Ishikawa (cell line): ENCODE measurements around the gene PTRHD1.

Experiments
- CEBPB ChIP-seq: IDR thresholded peaks from 2 replicates; pipeline ENCODE4 v1.6.1; 2012
- CREB1 ChIP-seq: IDR thresholded peaks from 2 replicates; pipeline ENCODE4 v1.6.1; 2012; ENCODE audit warnings: low read depth
- EGR1 ChIP-seq: IDR thresholded peaks from 2 replicates; pipeline ENCODE4 v1.6.1; 2012
- EP300 ChIP-seq: IDR thresholded peaks from 2 replicates; pipeline ENCODE4 v1.6.1; 2012; ENCODE audit warnings: borderline replicate concordance
- FOXM1 ChIP-seq: IDR thresholded peaks from 2 replicates; pipeline ENCODE4 v1.6.1; 2012; ENCODE audit warnings: low read depth, borderline replicate concordance
- NFIC ChIP-seq: IDR thresholded peaks from 2 replicates; pipeline ENCODE4 v1.6.1; 2012
- RAD21 ChIP-seq: IDR thresholded peaks from 2 replicates; pipeline ENCODE4 v1.6.1; 2012; ENCODE audit warnings: low read depth
- REST ChIP-seq: IDR thresholded peaks from 2 replicates; pipeline ENCODE4 v1.6.1; 2012; ENCODE audit warnings: low read depth, mild to moderate bottlenecking
- TAF1 ChIP-seq: IDR thresholded peaks from 2 replicates; pipeline ENCODE4 v1.6.1; 2012; ENCODE audit warnings: low read depth, mild to moderate bottlenecking
- TEAD4 ChIP-seq: IDR thresholded peaks from 2 replicates; pipeline ENCODE4 v1.6.1; 2012
- YY1 ChIP-seq: IDR thresholded peaks from 2 replicates; pipeline ENCODE4 v1.6.1; 2012; ENCODE audit warnings: low read depth
- ZBTB7A ChIP-seq: IDR thresholded peaks from 2 replicates; pipeline ENCODE4 v1.6.1; 2012; ENCODE audit warnings: low read depth
- TF ChIP-seq, protein P1 (sequence below): IDR thresholded peaks from 2 replicates; pipeline ENCODE4 v1.6.1; 2012

- no peak for TF ChIP-seq RAD21
- TF ChIP-seq, protein P1, sequence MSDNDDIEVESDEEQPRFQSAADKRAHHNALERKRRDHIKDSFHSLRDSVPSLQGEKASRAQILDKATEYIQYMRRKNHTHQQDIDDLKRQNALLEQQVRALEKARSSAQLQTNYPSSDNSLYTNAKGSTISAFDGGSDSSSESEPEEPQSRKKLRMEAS, result no peak
- TF ChIP-seq EP300, result no peak
- no peak for TF ChIP-seq CEBPB
- TF ChIP-seq ZBTB7A, result no peak
- no peak for TF ChIP-seq TAF1
- no peak for TF ChIP-seq NFIC
- TF ChIP-seq TEAD4, result no peak
- no peak for TF ChIP-seq CREB1
- TF ChIP-seq YY1, result no peak
- no peak for TF ChIP-seq REST
- TF ChIP-seq EGR1, result no peak
- TF ChIP-seq FOXM1, result no peak
Observed at GRCh38 chr2:24793761-24794435, 707 bp upstream of the PTRHD1 start.
